GM10248 (cell line): ENCODE results near the gene KCNK13.

Experiments
- CTCF ChIA-PET: fragments of 300-600 bp; sonication (Branson Sonifier 250); formaldehyde crosslinking; extraction: SDS; loops from one replicate; lab custom pipeline; 2021; ENCODE audit warnings: antibody characterized with exemption; lab: Yijun Ruan, JAX
- POLR2A ChIA-PET: fragments of 350-650 bp; sonication (Branson Sonifier 250); formaldehyde crosslinking; extraction: SDS; loops from one replicate; lab custom pipeline; 2020; ENCODE audit warnings: antibody characterized with exemption; lab: Yijun Ruan, JAX
- DNase-seq: peaks from one replicate; pipeline ENCODE4 v3.0.0; 2012; ENCODE audit errors: extremely low spot score
- CTCF ChIP-seq: IDR thresholded peaks from 2 replicates; pipeline ENCODE4 v1.5.1; 2012; ENCODE audit warnings: mild to moderate bottlenecking, low read depth; ENCODE audit errors: extremely low read depth, missing control alignments, control extremely low read depth

KCNK13 gene

GRCh38 chr14:90177539-90178189 lies 115.9 kb downstream of the KCNK13 start:
- ChIA-PET CTCF (no interaction called here), POLR2A (no interaction called here)
- no peak for DNase-seq
- TF ChIP-seq CTCF, result no peak

GRCh38 chr14:90179357-90179756 lies 117.6 kb downstream of the KCNK13 start:
- ChIA-PET POLR2A (no interaction called here), CTCF (interaction anchor here (1.4 kb wide), 1 partner anchor 8 kb away, joined by 3 read pairs; no protein-coding TSS in a partner anchor)
- no peak for TF ChIP-seq CTCF
- no peak for DNase-seq

GRCh38 chr14:90179809-90180779 lies 118.3 kb downstream of the KCNK13 start:
- POLR2A ChIA-PET, result no interaction called here
- TF ChIP-seq CTCF, result no peak
- DNase-seq, result no peak
- CTCF ChIA-PET, result interaction anchor here (1.4 kb wide), 1 partner anchor 9 kb away, joined by 3 read pairs; no protein-coding TSS in a partner anchor

GRCh38 chr14:90184094-90184493 lies 122.3 kb downstream of the KCNK13 start:
- CTCF ChIA-PET, result no interaction called here
- POLR2A ChIA-PET, result no interaction called here
- no peak for TF ChIP-seq CTCF
- DNase-seq, result no peak

GRCh38 chr14:90184571-90185266 lies 122.9 kb downstream of the KCNK13 start:
- no peak for TF ChIP-seq CTCF
- ChIA-PET CTCF (interaction anchor here (0.7 kb wide), 1 partner anchor 10 kb away, joined by 3 read pairs; no protein-coding TSS in a partner anchor), POLR2A (no interaction called here)
- no peak for DNase-seq

GRCh38 chr14:90188588-90188987 lies 126.8 kb downstream of the KCNK13 start:
- ChIA-PET POLR2A (no interaction called here), CTCF (no interaction called here)
- DNase-seq, result no peak
- TF ChIP-seq CTCF, result no peak
